DND-41 (cell line): ENCODE data around the gene FAM50B.

Experiments used
- ATAC-seq: fragments of 200-7000 bp; cut with Tn5 transposase; 3 replicates; pipeline ENCODE4 v1.9.1; 2021; ENCODE audit warnings: low read depth; ENCODE audit not compliant: insufficient read depth
- DNase-seq: peaks from one replicate; pipeline ENCODE4 v3.0.0-alpha.2; 2020
- H2AFZ ChIP-seq: 2 replicates; pipeline ENCODE4 v1.6.0; 2012; ENCODE audit warnings: low read depth, low read length
- H3K27ac ChIP-seq: 2 replicates; pipeline ENCODE4 v1.5.1; 2012; ENCODE audit warnings: low read length, inconsistent platforms
- H3K27me3 ChIP-seq: fragments of 200-600 bp; sonication (generic); 2 replicates; pipeline ENCODE4 v1.6.0; 2012; ENCODE audit warnings: low read length, mild to moderate bottlenecking, inconsistent platforms; ENCODE audit not compliant: insufficient read depth, poor library complexity
- H3K36me3 ChIP-seq: 2 replicates; pipeline ENCODE4 v1.5.1; 2012; ENCODE audit warnings: low read length, inconsistent platforms; ENCODE audit not compliant: insufficient read depth
- H3K4me1 ChIP-seq: 2 replicates; pipeline ENCODE4 v1.5.1; 2012; ENCODE audit warnings: mild to moderate bottlenecking, low read length; ENCODE audit not compliant: insufficient read depth
- H3K4me2 ChIP-seq: 2 replicates; pipeline ENCODE4 v1.6.0; 2012; ENCODE audit warnings: mild to moderate bottlenecking, moderate library complexity, low read length, inconsistent platforms; ENCODE audit not compliant: insufficient read depth
- H3K4me3 ChIP-seq, 2 experiments: fragments of 200-600 bp in 1 of 2; shearing (Covaris generic) in 1 of 2; 2 replicates each; pipeline ENCODE4 v1.5.1; 2012 to 2016; ENCODE audit warnings: inconsistent platforms in 2 of 2, low read length in 2 of 2, mild to moderate bottlenecking in 2 of 2, low read depth in 1 of 2, moderate library complexity in 1 of 2
- H3K79me2 ChIP-seq: 2 replicates; pipeline ENCODE4 v1.6.0; 2012; ENCODE audit warnings: low read length, inconsistent platforms; ENCODE audit not compliant: insufficient read depth
- H3K9ac ChIP-seq: 2 replicates; pipeline ENCODE4 v1.6.0; 2012; ENCODE audit warnings: low read depth, mild to moderate bottlenecking, inconsistent platforms, low read length, moderate library complexity
- H3K9me3 ChIP-seq: 2 replicates; pipeline ENCODE4 v1.5.1; 2012; ENCODE audit warnings: low read length, moderate library complexity, mild to moderate bottlenecking, inconsistent platforms; ENCODE audit not compliant: insufficient read depth, severe bottlenecking
- H4K20me1 ChIP-seq: 2 replicates; pipeline ENCODE4 v1.6.0; 2012; ENCODE audit warnings: low read length; ENCODE audit not compliant: insufficient read depth
- CTCF ChIP-seq: IDR thresholded peaks from 2 replicates; pipeline ENCODE4 v1.5.1; 2012; ENCODE audit warnings: borderline replicate concordance, low read length, moderate library complexity, mild to moderate bottlenecking; ENCODE audit not compliant: poor library complexity, severe bottlenecking; ENCODE audit errors: extremely low read depth
- EZH2 ChIP-seq: IDR thresholded peaks from 3 replicates; pipeline ENCODE4 v1.6.1; 2012; ENCODE audit warnings: borderline replicate concordance, low read depth, mild to moderate bottlenecking, moderate library complexity, low read length, inconsistent platforms; ENCODE audit not compliant: severe bottlenecking

Gene FAM50B

GRCh38 chr6:3879194-3879952 lies 30.2 kb downstream of the FAM50B start:
- no peak overlapping the region for H3K9ac ChIP-seq
- ATAC-seq = no peak
- H3K4me2 ChIP-seq = no peak overlapping the region
- peaks cover 22% of the 10 kb centered on the region for H3K27me3 ChIP-seq
- no peak for TF ChIP-seq CTCF
- no peaks in the 10 kb centered on the region for H4K20me1 ChIP-seq
- no peaks in the 10 kb centered on the region for H3K79me2 ChIP-seq
- H2AFZ ChIP-seq = no peak overlapping the region
- DNase-seq = no peak
- no peak overlapping the region for H3K4me3 ChIP-seq
- H3K27ac ChIP-seq = no peak overlapping the region
- H3K36me3 ChIP-seq = no peaks in the 10 kb centered on the region
- no peaks in the 10 kb centered on the region for H3K9me3 ChIP-seq
- no peaks in the 10 kb centered on the region for H3K4me1 ChIP-seq

GRCh38 chr6:3881711-3882421 lies 32.7 kb downstream of the FAM50B start:
- no peak overlapping the region for H3K4me2 ChIP-seq
- ATAC-seq = no peak
- no peak overlapping the region for H3K27ac ChIP-seq
- no peak for TF ChIP-seq CTCF
- TF ChIP-seq EZH2 = no peak
- no peaks in the 10 kb centered on the region for H3K4me1 ChIP-seq
- peaks cover 9% of the 10 kb centered on the region for H3K27me3 ChIP-seq
- H3K9ac ChIP-seq = no peak overlapping the region
- H2AFZ ChIP-seq = no peak overlapping the region
- H3K36me3 ChIP-seq = no peaks in the 10 kb centered on the region
- no peak overlapping the region for H3K4me3 ChIP-seq
- no peak for DNase-seq
- no peaks in the 10 kb centered on the region for H3K9me3 ChIP-seq
- H3K79me2 ChIP-seq = no peaks in the 10 kb centered on the region
- no peaks in the 10 kb centered on the region for H4K20me1 ChIP-seq

GRCh38 chr6:3882431-3882830 lies 33.3 kb downstream of the FAM50B start:
- H3K4me2 ChIP-seq = no peak overlapping the region
- TF ChIP-seq EZH2 (no peak), CTCF (no peak)

More at GRCh38 chr6:3882431-3882830, 33.3 kb downstream of the FAM50B start:
- no peak overlapping the region for H3K27ac ChIP-seq
- H3K9ac ChIP-seq = no peak overlapping the region
- no peaks in the 10 kb centered on the region for H3K79me2 ChIP-seq
- no peak overlapping the region for H3K4me3 ChIP-seq
- no peaks in the 10 kb centered on the region for H3K4me1 ChIP-seq
- DNase-seq = no peak
- H3K9me3 ChIP-seq = no peaks in the 10 kb centered on the region
- H2AFZ ChIP-seq = no peak overlapping the region
- no peaks in the 10 kb centered on the region for H3K36me3 ChIP-seq
- H4K20me1 ChIP-seq = no peaks in the 10 kb centered on the region
- no peak for ATAC-seq
- H3K27me3 ChIP-seq = peaks cover 9% of the 10 kb centered on the region
